SH-SY5Y (cell line): ENCODE data around the gene MAP3K5.

Experiments
- GATA2 ChIP-seq: IDR thresholded peaks from 2 replicates; pipeline ENCODE4 v1.6.1; 2011; ENCODE audit warnings: mild to moderate bottlenecking, low read depth, low read length
- GATA3 ChIP-seq: IDR thresholded peaks from 2 replicates; pipeline ENCODE4 v1.6.1; 2011; ENCODE audit warnings: low read depth, mild to moderate bottlenecking, low read length, moderate library complexity

DNA sequence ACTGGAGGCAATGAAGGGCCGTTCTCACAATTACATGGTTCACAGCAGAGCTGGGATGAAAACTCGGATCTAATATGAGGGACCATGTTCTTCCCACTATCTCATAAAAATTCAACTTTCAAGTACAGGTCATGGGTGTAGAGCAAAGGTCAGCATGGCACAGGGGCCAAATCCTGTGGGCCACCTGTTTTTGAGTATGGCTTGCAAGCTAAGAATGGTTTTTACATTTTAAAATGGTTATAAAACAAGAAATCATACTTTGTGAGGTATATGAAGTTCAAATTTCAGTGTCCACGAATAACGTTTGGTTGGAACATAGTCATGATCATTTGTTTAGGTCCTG is 4.6 kb downstream of the MAP3K5 start:
- TF ChIP-seq GATA2 (no peak), GATA3 (no peak)
